Lower lobe of right lung (tissue), 2 donors: ENCODE measurements around the gene MAPKAP1. TPM values are rescaled to one million over a fixed set of nuclear protein-coding genes. Genes with fewer than 3 reads are reported as not detected.

Experiments used
- ATAC-seq, 2 donors: fragments of 200-7000 bp; cut with Tn5 transposase; one replicate each; pipeline ENCODE4 v1.9.1; 2020 to 2022; ENCODE audit warnings: mild to moderate bottlenecking in 2 of 2, moderate library complexity in 2 of 2
- DNase-seq: peaks from one replicate; pipeline ENCODE4 v3.0.0-alpha.2; 2020
- H3K27ac ChIP-seq: fragments of 200-600 bp; one replicate; pipeline ENCODE4 v1.8.0; 2022
- H3K27me3 ChIP-seq: fragments of 200-600 bp; one replicate; pipeline ENCODE4 v1.8.0; 2022; ENCODE audit warnings: low read depth
- H3K36me3 ChIP-seq: fragments of 200-600 bp; one replicate; pipeline ENCODE4 v1.8.0; 2022; ENCODE audit warnings: mild to moderate bottlenecking
- H3K4me1 ChIP-seq: fragments of 200-600 bp; one replicate; pipeline ENCODE4 v1.8.0; 2022
- H3K4me3 ChIP-seq: fragments of 200-600 bp; one replicate; pipeline ENCODE4 v1.8.0; 2022; ENCODE audit warnings: mild to moderate bottlenecking
- H3K9me3 ChIP-seq: fragments of 200-600 bp; one replicate; pipeline ENCODE4 v1.8.0; 2022
- intact Hi-C: fragments of 100-400 bp; cut with DNase I; formaldehyde crosslinking; loops from one replicate; pipeline ENCODE4 v1.11.0; 2022
- total RNA-seq: library from RNA; stranded (reverse); fragmentation: NEBNext Ultra II Directional; extraction: Animal tissue kit (Norgen Biotek cat#: 25700); gene quantifications from one replicate; pipeline ENCODE4 v1.2.1, GENCODE V29; 2021
- TF ChIP-seq, protein P1 (sequence below): fragments of 200-600 bp; IDR thresholded peaks from one replicate; pipeline ENCODE4 v1.8.0; 2022; ENCODE audit warnings: antibody characterized with exemption, mild to moderate bottlenecking
- donor health status: DM: no; HTN: yes; CAD: no; lungs with severe emphysema.

The MAPKAP1 gene
- total RNA-seq, 1 donor from 2014 or later: 71.5 TPM

DNA sequence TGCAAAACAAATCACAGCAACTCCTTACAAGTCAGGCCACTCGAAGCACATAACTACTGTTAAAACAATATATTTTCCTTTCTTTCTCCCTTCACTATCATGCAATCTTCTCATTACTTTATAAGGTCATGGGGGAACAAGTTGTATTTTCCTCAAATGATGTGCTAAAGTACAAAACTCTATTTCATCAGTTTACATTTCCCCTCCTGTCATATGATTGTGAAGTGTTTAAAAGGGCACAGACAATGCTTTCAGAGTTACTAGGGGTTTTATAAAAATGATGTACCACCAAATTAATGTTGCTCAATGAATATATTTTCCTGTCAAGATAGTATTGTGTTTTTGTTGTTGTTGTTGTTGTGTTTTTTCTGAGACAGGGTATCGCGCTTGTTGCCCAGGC, 34.1 kb downstream of the MAPKAP1 start:
- Histone ChIP-seq H3K4me1 (peaks cover 13% of the 10 kb centered on the region), H3K9me3 (no peaks in the 10 kb centered on the region), H3K27ac (no peak overlapping the region), H3K36me3 (peaks cover 15% of the 10 kb centered on the region), H3K4me3 (no peak overlapping the region), H3K27me3 (no peaks in the 10 kb centered on the region)
- no peak for ATAC-seq
- DNase-seq: no peak
- TF ChIP-seq, protein P1, sequence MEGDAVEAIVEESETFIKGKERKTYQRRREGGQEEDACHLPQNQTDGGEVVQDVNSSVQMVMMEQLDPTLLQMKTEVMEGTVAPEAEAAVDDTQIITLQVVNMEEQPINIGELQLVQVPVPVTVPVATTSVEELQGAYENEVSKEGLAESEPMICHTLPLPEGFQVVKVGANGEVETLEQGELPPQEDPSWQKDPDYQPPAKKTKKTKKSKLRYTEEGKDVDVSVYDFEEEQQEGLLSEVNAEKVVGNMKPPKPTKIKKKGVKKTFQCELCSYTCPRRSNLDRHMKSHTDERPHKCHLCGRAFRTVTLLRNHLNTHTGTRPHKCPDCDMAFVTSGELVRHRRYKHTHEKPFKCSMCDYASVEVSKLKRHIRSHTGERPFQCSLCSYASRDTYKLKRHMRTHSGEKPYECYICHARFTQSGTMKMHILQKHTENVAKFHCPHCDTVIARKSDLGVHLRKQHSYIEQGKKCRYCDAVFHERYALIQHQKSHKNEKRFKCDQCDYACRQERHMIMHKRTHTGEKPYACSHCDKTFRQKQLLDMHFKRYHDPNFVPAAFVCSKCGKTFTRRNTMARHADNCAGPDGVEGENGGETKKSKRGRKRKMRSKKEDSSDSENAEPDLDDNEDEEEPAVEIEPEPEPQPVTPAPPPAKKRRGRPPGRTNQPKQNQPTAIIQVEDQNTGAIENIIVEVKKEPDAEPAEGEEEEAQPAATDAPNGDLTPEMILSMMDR: no peak
- intact Hi-C loops: no loop called here

DNA sequence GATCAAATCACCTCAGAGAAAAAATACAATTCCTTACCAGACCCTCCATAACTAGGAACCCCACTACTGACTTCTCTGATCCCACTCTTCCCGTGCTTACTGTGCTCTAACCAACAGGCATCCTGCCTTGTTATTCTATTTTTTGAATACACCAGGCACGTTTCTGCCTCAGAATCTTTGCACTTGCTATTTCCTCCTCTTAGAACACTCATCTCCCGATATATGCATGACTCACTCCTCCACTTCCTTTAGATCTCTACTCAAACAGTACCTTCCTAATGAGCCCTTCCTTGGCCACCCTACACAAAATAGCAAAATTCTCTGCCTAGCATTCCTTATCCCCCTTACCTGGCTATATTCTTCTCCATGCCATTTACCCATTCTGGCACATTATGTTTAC, 43.9 kb downstream of the MAPKAP1 start:
- H3K27me3 ChIP-seq: no peaks in the 10 kb centered on the region
- ATAC-seq (peak in 1 of 2 donors; percentile 46), DNase-seq (no peak)
- H3K9me3 ChIP-seq: no peaks in the 10 kb centered on the region
- no peak overlapping the region for H3K4me3 ChIP-seq
- intact Hi-C loops: no loop called here
- TF ChIP-seq, protein P1: no peak
- H3K36me3 ChIP-seq: peaks cover 12% of the 10 kb centered on the region
- no peak overlapping the region for H3K27ac ChIP-seq
- peaks cover 6% of the 10 kb centered on the region for H3K4me1 ChIP-seq

DNA sequence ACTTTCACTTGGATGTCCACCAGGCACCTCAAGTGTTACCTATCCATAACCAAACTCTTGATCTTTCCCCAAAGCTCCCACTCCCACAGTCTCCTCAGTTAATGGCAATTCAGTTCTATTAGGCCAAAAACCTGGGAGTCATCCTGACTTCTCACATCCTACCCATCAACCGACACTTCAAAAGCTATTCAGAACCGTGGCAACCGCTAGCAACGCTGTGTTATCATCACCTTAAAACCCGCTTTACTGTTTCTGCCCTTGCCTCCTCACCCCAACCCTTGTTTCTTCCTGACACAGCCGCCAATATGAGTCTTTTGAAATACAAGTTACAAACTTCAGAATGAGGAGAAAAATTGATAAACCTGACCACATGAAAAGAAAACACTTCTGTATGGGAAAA, 46.5 kb downstream of the MAPKAP1 start:
- TF ChIP-seq, protein P1: no peak
- intact Hi-C loops: no loop called here
- Histone ChIP-seq H3K27ac (no peak overlapping the region), H3K4me3 (no peak overlapping the region), H3K36me3 (peaks cover 10% of the 10 kb centered on the region), H3K4me1 (peaks cover 6% of the 10 kb centered on the region), H3K9me3 (no peaks in the 10 kb centered on the region), H3K27me3 (no peaks in the 10 kb centered on the region)
- ATAC-seq (no peak), DNase-seq (no peak)

DNA sequence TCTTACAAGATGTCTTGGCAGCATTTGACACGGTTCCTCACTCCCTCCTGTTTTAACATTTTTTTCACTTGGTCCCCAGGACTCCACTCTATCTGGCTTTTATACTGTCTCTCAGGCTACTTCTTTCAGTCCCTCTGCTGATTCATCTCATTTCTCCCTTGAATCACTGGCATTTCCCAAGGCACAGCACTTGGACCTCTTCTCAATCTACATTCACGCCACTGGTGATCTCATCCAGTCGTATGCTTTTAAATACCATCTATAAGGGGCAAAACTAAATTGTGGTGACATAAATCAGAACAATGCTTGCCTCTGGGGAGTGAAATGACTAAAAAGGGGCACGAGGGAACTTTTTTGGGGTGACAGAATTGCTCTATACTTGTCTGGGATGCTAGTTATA, 47.1 kb downstream of the MAPKAP1 start:
- intact Hi-C loops: no loop called here

DNA sequence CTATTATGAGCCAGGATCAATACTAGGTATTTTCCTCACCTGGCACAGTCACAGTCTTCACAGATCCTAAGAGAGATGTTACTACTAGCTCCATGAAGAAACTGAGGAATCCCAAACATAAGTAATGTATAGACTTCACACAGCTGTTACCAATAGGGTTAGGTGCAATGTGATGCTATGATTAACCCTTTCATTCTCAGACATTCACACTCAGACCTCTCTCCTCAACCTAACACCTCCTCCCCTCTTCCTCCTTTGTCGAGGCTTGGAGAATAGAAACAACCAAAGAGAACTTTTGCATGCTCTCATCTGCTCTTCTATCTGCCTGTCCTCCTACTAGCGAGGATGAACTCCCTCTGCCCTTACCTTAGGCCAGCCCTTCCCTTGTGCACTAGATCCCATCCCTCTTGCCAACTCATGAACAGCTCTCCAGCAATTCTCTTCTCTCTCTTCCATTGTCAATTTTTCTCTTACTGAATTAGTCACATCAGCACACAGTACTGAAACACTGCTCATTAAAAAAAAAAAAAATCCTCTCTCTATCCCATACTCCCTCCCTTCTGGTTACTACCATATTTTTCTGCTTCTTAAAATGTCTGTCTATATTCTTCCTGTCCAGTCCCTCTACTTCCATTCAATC, 47.7 kb downstream of the MAPKAP1 start:
- Histone ChIP-seq H3K27ac (no peak overlapping the region), H3K27me3 (no peaks in the 10 kb centered on the region), H3K36me3 (peaks cover 10% of the 10 kb centered on the region), H3K4me3 (no peak overlapping the region), H3K4me1 (peaks cover 6% of the 10 kb centered on the region), H3K9me3 (no peaks in the 10 kb centered on the region)
- intact Hi-C loops: no loop called here
- no peak for DNase-seq
- TF ChIP-seq, protein P1: no peak
- ATAC-seq: no peak

More for the DNA sequence above, 47.1 kb downstream of the MAPKAP1 start:
- Histone ChIP-seq H3K4me3 (no peak overlapping the region), H3K27me3 (no peaks in the 10 kb centered on the region), H3K36me3 (peaks cover 10% of the 10 kb centered on the region), H3K9me3 (no peaks in the 10 kb centered on the region), H3K4me1 (peaks cover 6% of the 10 kb centered on the region), H3K27ac (no peak overlapping the region)
- DNase-seq (no peak), ATAC-seq (no peak)
- TF ChIP-seq, protein P1: no peak
